Caco-2 (cell line): ENCODE data around the gene IRF2BP1. TPM values are rescaled to one million over a fixed set of nuclear protein-coding genes. Genes with fewer than 3 reads are reported as not detected.
A peak's percentile ranks its signal among the peaks of the same experiment; 100 is the strongest.

ENCODE experiments used
- BruUV-seq: library from RNA; stranded (reverse); fragments of 400-500 nt; replicated peaks from 2 replicates; lab custom pipeline; 2021; lab: Mats Ljungman, UMichigan
- CTCF ChIA-PET: fragments of 300-600 bp; sonication (Branson Sonifier 250); formaldehyde crosslinking; loops from one replicate; lab custom pipeline; 2022; ENCODE audit warnings: antibody characterized with exemption; lab: Charles Lee
- POLR2A ChIA-PET: fragments of 300-600 bp; sonication (Branson Sonifier 250); formaldehyde crosslinking; loops from one replicate; lab custom pipeline; 2022; ENCODE audit warnings: antibody characterized with exemption; lab: Charles Lee
- DNase-seq, 2 experiments: peaks; one replicate each; pipeline versions ENCODE4 v3.0.0 to v3.0.0-alpha.2; 2020 to 2022
- H3K27me3 ChIP-seq: replicated peaks from 2 replicates; pipeline ENCODE4 v1.6.0; 2011; ENCODE audit warnings: low read length; ENCODE audit not compliant: control insufficient read depth, insufficient read depth
- H3K36me3 ChIP-seq: 2 replicates; pipeline ENCODE4 v1.5.1; 2011; ENCODE audit warnings: low read length; ENCODE audit not compliant: control insufficient read depth, insufficient read depth
- H3K4me1 ChIP-seq: fragments of 250-450 bp; sonication (Bioruptor Pico); 2 replicates; pipeline ENCODE4 v1.5.1; 2020; ENCODE audit warnings: mild to moderate bottlenecking
- H3K4me3 ChIP-seq: 2 replicates; pipeline ENCODE4 v1.5.1; 2011; ENCODE audit warnings: low read depth, mild to moderate bottlenecking, control low read depth, low read length
- H3K9me3 ChIP-seq: fragments of 250-450 bp; sonication (Bioruptor Pico); 2 replicates; pipeline ENCODE4 v1.5.1; 2020; ENCODE audit warnings: mild to moderate bottlenecking, moderate library complexity
- H3K27ac Mint-ChIP-seq: one replicate; pipeline ENCODE4 v1.8.0; 2022; ENCODE audit warnings: mixed read lengths; ENCODE audit not compliant: unreplicated experiment
- H3K27me3 Mint-ChIP-seq: one replicate; pipeline ENCODE4 v1.8.0; 2022; ENCODE audit warnings: mixed read lengths; ENCODE audit not compliant: insufficient read depth, unreplicated experiment
- H3K36me3 Mint-ChIP-seq: one replicate; pipeline ENCODE4 v1.8.0; 2022; ENCODE audit warnings: mild to moderate bottlenecking, mixed read lengths; ENCODE audit not compliant: insufficient read depth, unreplicated experiment
- H3K4me1 Mint-ChIP-seq: one replicate; pipeline ENCODE4 v1.8.0; 2022; ENCODE audit warnings: low read depth, mixed read lengths; ENCODE audit not compliant: unreplicated experiment
- H3K4me3 Mint-ChIP-seq: one replicate; pipeline ENCODE4 v1.8.0; 2022; ENCODE audit warnings: mild to moderate bottlenecking, moderate library complexity, mixed read lengths; ENCODE audit not compliant: unreplicated experiment
- H3K9me3 Mint-ChIP-seq: one replicate; pipeline ENCODE4 v1.8.0; 2022; ENCODE audit warnings: mixed read lengths; ENCODE audit not compliant: unreplicated experiment
- CTCF ChIP-seq, 2 experiments: fragments of 200-600 bp in 1 of 2; IDR thresholded peaks; 1 replicate in 1 of 2; 2 replicates in 1 of 2; pipeline versions ENCODE4 v1.5.1 to v1.8.0; 2011 to 2022; ENCODE audit warnings: antibody characterized with exemption in 1 of 2, control low read depth in 1 of 2, inconsistent platforms in 1 of 2, low read depth in 1 of 2, low read length in 1 of 2, mild to moderate bottlenecking in 1 of 2, moderate library complexity in 1 of 2; ENCODE audit not compliant: insufficient read depth in 1 of 2, severe bottlenecking in 1 of 2, unreplicated experiment in 1 of 2
- intact Hi-C: fragments of 100-400 bp; cut with micrococcal nuclease; formaldehyde crosslinking; loops from one replicate; pipeline ENCODE4 v1.10.0; 2022; ENCODE audit not compliant: unreplicated experiment
- total RNA-seq: library from RNA; stranded (reverse); gene quantifications from 2 replicates; pipeline ENCODE4 v1.2.3, GENCODE V29; 2022

The IRF2BP1 gene
- total RNA-seq, 1 experiment from 2014 or later = 27.6 TPM

DNA sequence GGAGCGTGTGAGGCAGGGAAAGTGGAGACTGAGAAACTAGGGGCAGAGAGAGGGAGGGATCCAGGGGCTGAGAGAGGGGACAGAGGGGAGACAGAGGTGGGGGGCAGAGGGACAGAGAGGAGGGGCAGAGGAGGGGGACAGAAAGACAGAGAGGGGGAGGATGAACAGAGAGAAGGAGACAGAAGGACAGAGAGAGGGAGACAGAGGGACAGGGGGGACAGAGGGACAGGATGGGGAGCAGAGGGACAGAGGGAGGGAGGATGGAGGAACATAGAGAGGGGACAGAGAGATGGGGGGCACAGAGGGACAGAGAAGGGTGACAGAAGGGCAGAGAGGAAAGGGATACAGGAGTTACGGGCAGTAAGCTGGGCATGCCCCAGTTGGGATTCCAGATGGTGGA is 43.3 kb upstream of the IRF2BP1 start:
- H3K9me3 Mint-ChIP-seq = no peaks in the 10 kb centered on the region
- no peak overlapping the region for H3K4me3 ChIP-seq
- BruUV-seq = no TSS peak
- peaks cover 12% of the 10 kb centered on the region for H3K27me3 Mint-ChIP-seq
- DNase-seq = no peak
- H3K4me1 Mint-ChIP-seq = peaks cover 21% of the 10 kb centered on the region
- H3K9me3 ChIP-seq = no peaks in the 10 kb centered on the region
- no peaks in the 10 kb centered on the region for H3K36me3 ChIP-seq
- H3K27me3 ChIP-seq = no peaks in the 10 kb centered on the region
- H3K4me3 Mint-ChIP-seq = no peak overlapping the region
- H3K27ac Mint-ChIP-seq = no peak overlapping the region
- intact Hi-C loops = loop anchor here (5.0 kb wide), 2 partner anchors 68 to 88 kb away; partner anchors contain the start of gene CCDC61
- H3K36me3 Mint-ChIP-seq = peaks cover 11% of the 10 kb centered on the region
- POLR2A ChIA-PET = no interaction called here
- H3K4me1 ChIP-seq = peaks cover 5% of the 10 kb centered on the region
- TF ChIP-seq CTCF (IDR thresholded peaks at IDR 0.05; ENCODE audit: insufficient read depth in 1 of 2, low read depth in 1 of 2, low read length in 1 of 2, severe bottlenecking in 1 of 2, unreplicated experiment in 1 of 2) = no peak
- CTCF ChIA-PET = interaction anchor here (0.5 kb wide), 1 partner anchor 477 kb away, joined by 4 read pairs; no protein-coding TSS in a partner anchor

- peaks cover 12% of the 10 kb centered on the region for H3K27me3 Mint-ChIP-seq
- peaks cover 11% of the 10 kb centered on the region for H3K36me3 Mint-ChIP-seq
- H3K27me3 ChIP-seq = no peaks in the 10 kb centered on the region
- no peaks in the 10 kb centered on the region for H3K9me3 Mint-ChIP-seq
- peak overlapping the region; percentile 13 for H3K27ac Mint-ChIP-seq
- peak overlapping the region; percentile 20 for H3K4me3 ChIP-seq
- peaks cover 5% of the 10 kb centered on the region for H3K4me1 ChIP-seq
- H3K9me3 ChIP-seq = no peaks in the 10 kb centered on the region
- peak; percentile 13 to 20 for TF ChIP-seq CTCF (IDR thresholded peaks at IDR 0.05; ENCODE audit: insufficient read depth in 1 of 2, low read depth in 1 of 2, low read length in 1 of 2, severe bottlenecking in 1 of 2, unreplicated experiment in 1 of 2)
- ChIA-PET CTCF (interaction anchor here (0.6 to 1.4 kb wide), 6 partner anchors 25 to 89 kb away, joined by 3 to 7 read pairs (median 4); partner anchors contain the start of genes CCDC61, MYPOP and SYMPK), POLR2A (interaction anchor here (0.5 to 1.5 kb wide), 5 partner anchors 25 to 336 kb away, joined by 3 to 5 read pairs (median 3); partner anchors contain the start of genes CCDC61, MYPOP, SIX5 and SYMPK)
- BruUV-seq = no TSS peak
- peak overlapping the region; percentile 68 for H3K4me3 Mint-ChIP-seq
- no peaks in the 10 kb centered on the region for H3K36me3 ChIP-seq
- intact Hi-C loops = loop anchor here (1.0 to 5.0 kb wide), 4 partner anchors 25 to 90 kb away; partner anchors contain the start of genes CCDC61, MYPOP and SYMPK
- peak; percentile 96 to 97 for DNase-seq
- H3K4me1 Mint-ChIP-seq = peaks cover 21% of the 10 kb centered on the region
Observed at GRCh38 chr19:45927565-45928261, 41.8 kb upstream of the IRF2BP1 start.

- peak overlapping the region; percentile 31 for H3K27ac Mint-ChIP-seq
- Histone ChIP-seq H3K9me3 (no peaks in the 10 kb centered on the region), H3K36me3 (no peaks in the 10 kb centered on the region), H3K4me1 (peaks cover 7% of the 10 kb centered on the region), H3K4me3 (no peak overlapping the region), H3K27me3 (no peaks in the 10 kb centered on the region)
- no peaks in the 10 kb centered on the region for H3K9me3 Mint-ChIP-seq
- peaks cover 4% of the 10 kb centered on the region for H3K27me3 Mint-ChIP-seq
- BruUV-seq = no TSS peak
- intact Hi-C loops = loop anchor here (5.0 kb wide), 2 partner anchors 72 to 92 kb away; partner anchors contain the start of gene CCDC61
- CTCF ChIA-PET = interaction anchor here (0.6 kb wide), 3 partner anchors 108 to 254 kb away, joined by 3 to 4 read pairs (median 3); partner anchors contain the start of gene SIX5
- POLR2A ChIA-PET = no interaction called here
- H3K36me3 Mint-ChIP-seq = peaks cover 11% of the 10 kb centered on the region
- H3K4me3 Mint-ChIP-seq = peak overlapping the region; percentile 7
- DNase-seq = no peak
- no peak for TF ChIP-seq CTCF (IDR thresholded peaks at IDR 0.05; ENCODE audit: insufficient read depth in 1 of 2, low read depth in 1 of 2, low read length in 1 of 2, severe bottlenecking in 1 of 2, unreplicated experiment in 1 of 2)
- peaks cover 21% of the 10 kb centered on the region for H3K4me1 Mint-ChIP-seq
Observed at GRCh38 chr19:45924891-45925447, 39.0 kb upstream of the IRF2BP1 start.
